H9 (cell line): Measurements from ENCODE around the gene MYL10. TPM values are rescaled to one million over a fixed set of nuclear protein-coding genes. Genes with fewer than 3 reads are reported as not detected.

Experiments used
- DNase-seq: peaks from one replicate; pipeline ENCODE4 v3.0.0-alpha.2; 2017
- H2AFZ ChIP-seq: one replicate; pipeline ENCODE4 v1.6.1; 2013; ENCODE audit warnings: mild to moderate bottlenecking, low read length, control low read depth, moderate library complexity
- H2AK5ac ChIP-seq: 2 replicates; pipeline ENCODE4 v1.6.1; 2013; ENCODE audit warnings: low read length, control low read depth, mixed read lengths; ENCODE audit not compliant: insufficient read length
- H2BK120ac ChIP-seq: one replicate; pipeline ENCODE4 v1.6.1; 2013; ENCODE audit warnings: low read depth, mild to moderate bottlenecking, low read length, control low read depth, inconsistent platforms; ENCODE audit not compliant: poor library complexity, severe bottlenecking
- H2BK12ac ChIP-seq: 2 replicates; pipeline ENCODE4 v1.6.1; 2013; ENCODE audit warnings: low read length, control low read depth, mixed read lengths, low read depth; ENCODE audit not compliant: insufficient read length
- H2BK15ac ChIP-seq: 2 replicates; pipeline ENCODE4 v1.6.1; 2013; ENCODE audit warnings: low read depth, low read length, control low read depth
- H2BK20ac ChIP-seq: one replicate; pipeline ENCODE4 v1.6.1; 2013; ENCODE audit warnings: low read depth, mild to moderate bottlenecking, low read length, control low read depth, inconsistent platforms; ENCODE audit not compliant: poor library complexity, severe bottlenecking
- H2BK5ac ChIP-seq: 2 replicates; pipeline ENCODE4 v1.6.1; 2013; ENCODE audit warnings: low read length, control low read depth, mixed read lengths; ENCODE audit not compliant: insufficient read length
- H3K14ac ChIP-seq: 2 replicates; pipeline ENCODE4 v1.6.1; 2013; ENCODE audit warnings: low read length, control low read depth; ENCODE audit not compliant: insufficient read depth
- H3K18ac ChIP-seq: 2 replicates; pipeline ENCODE4 v1.6.1; 2013; ENCODE audit warnings: low read depth, mild to moderate bottlenecking, mixed read lengths, low read length, control low read depth; ENCODE audit not compliant: insufficient read length
- H3K23ac ChIP-seq: 2 replicates; pipeline ENCODE4 v1.6.1; 2013; ENCODE audit warnings: low read length, control low read depth, mixed read lengths, low read depth; ENCODE audit not compliant: insufficient read length
- H3K23me2 ChIP-seq: 2 replicates; pipeline ENCODE4 v1.6.1; 2013; ENCODE audit warnings: low read depth, mild to moderate bottlenecking, mixed read lengths, low read length, control low read depth; ENCODE audit not compliant: insufficient read length, poor library complexity, severe bottlenecking
- H3K27ac ChIP-seq: 2 replicates; pipeline ENCODE4 v1.5.1; 2013; ENCODE audit warnings: low read length, control low read depth, mixed read lengths, low read depth; ENCODE audit not compliant: insufficient read length
- H3K27me3 ChIP-seq: 2 replicates; pipeline ENCODE4 v1.6.1; 2013; ENCODE audit warnings: low read length, control low read depth, inconsistent platforms; ENCODE audit not compliant: insufficient read depth
- H3K4ac ChIP-seq: 2 replicates; pipeline ENCODE4 v1.6.1; 2013; ENCODE audit warnings: low read depth, mild to moderate bottlenecking, control low read depth, inconsistent platforms, low read length, moderate library complexity
- H3K4me1 ChIP-seq: 2 replicates; pipeline ENCODE4 v1.6.1; 2013; ENCODE audit warnings: low read length, control low read depth, inconsistent platforms; ENCODE audit not compliant: insufficient read depth
- H3K4me2 ChIP-seq: 2 replicates; pipeline ENCODE4 v1.6.1; 2013; ENCODE audit warnings: low read length, control low read depth, mixed read lengths; ENCODE audit not compliant: insufficient read length, insufficient read depth
- H3K56ac ChIP-seq: 2 replicates; pipeline ENCODE4 v1.6.1; 2013; ENCODE audit warnings: low read depth, mild to moderate bottlenecking, mixed read lengths, low read length, control low read depth; ENCODE audit not compliant: insufficient read length
- H3K79me1 ChIP-seq: 2 replicates; pipeline ENCODE4 v1.6.1; 2013; ENCODE audit warnings: low read depth, mild to moderate bottlenecking, moderate library complexity, low read length, control low read depth, inconsistent platforms; ENCODE audit not compliant: insufficient read depth, poor library complexity, severe bottlenecking
- H3K79me2 ChIP-seq: 2 replicates; pipeline ENCODE4 v1.6.1; 2013; ENCODE audit warnings: low read length, control low read depth, inconsistent platforms; ENCODE audit not compliant: insufficient read depth
- H3K9ac ChIP-seq: 2 replicates; pipeline ENCODE4 v1.6.1; 2013; ENCODE audit warnings: low read length, control low read depth, mixed read lengths; ENCODE audit not compliant: insufficient read length; ENCODE audit errors: extremely low read depth
- H3K9me3 ChIP-seq: one replicate; pipeline ENCODE4 v1.6.1; 2013; ENCODE audit warnings: low read depth, low read length, inconsistent platforms; ENCODE audit not compliant: control insufficient read depth
- H3T11ph ChIP-seq: one replicate; pipeline ENCODE4 v1.6.1; 2013; ENCODE audit warnings: mild to moderate bottlenecking, low read length, control low read depth, inconsistent platforms
- H4K20me1 ChIP-seq: one replicate; pipeline ENCODE4 v1.6.1; 2013; ENCODE audit not compliant: control insufficient read depth, insufficient read length, insufficient read depth
- H4K5ac ChIP-seq: 2 replicates; pipeline ENCODE4 v1.6.1; 2013; ENCODE audit warnings: low read depth, mild to moderate bottlenecking, mixed read lengths, low read length, control low read depth; ENCODE audit not compliant: insufficient read length
- H4K8ac ChIP-seq: replicated peaks from 2 replicates; pipeline ENCODE4 v1.6.1; 2013; ENCODE audit warnings: low read length, control low read depth, mixed read lengths, low read depth; ENCODE audit not compliant: insufficient read length
- H4K91ac ChIP-seq: 2 replicates; pipeline ENCODE4 v1.6.1; 2013; ENCODE audit warnings: low read depth, mild to moderate bottlenecking, moderate library complexity, mixed read lengths, low read length, control low read depth; ENCODE audit not compliant: insufficient read length
- H3K27ac Mint-ChIP-seq, 3 experiments: 2 replicates in 2 of 3; 3 replicates in 1 of 3; pipeline ENCODE4 v1.8.0; 2020 to 2021; ENCODE audit warnings: mixed read lengths in 3 of 3, mild to moderate bottlenecking in 1 of 3, moderate library complexity in 1 of 3
- H3K27me3 Mint-ChIP-seq: 2 replicates; pipeline ENCODE4 v1.8.0; 2021; ENCODE audit warnings: low read depth, mild to moderate bottlenecking, moderate library complexity, mixed read lengths
- H3K36me3 Mint-ChIP-seq, 3 experiments: 2 replicates in 2 of 3; 3 replicates in 1 of 3; pipeline ENCODE4 v1.8.0; 2020 to 2021; ENCODE audit warnings: low read depth in 3 of 3, mixed read lengths in 3 of 3; ENCODE audit not compliant: insufficient read depth in 1 of 3
- H3K4me1 Mint-ChIP-seq, 2 experiments: 2 replicates each; pipeline ENCODE4 v1.8.0; 2020; ENCODE audit warnings: mixed read lengths in 2 of 2
- H3K4me3 Mint-ChIP-seq, 2 experiments: 2 replicates in 1 of 2; 3 replicates in 1 of 2; pipeline ENCODE4 v1.8.0; 2020 to 2021; ENCODE audit warnings: mild to moderate bottlenecking in 2 of 2, mixed read lengths in 2 of 2, moderate library complexity in 1 of 2
- H3K9me3 Mint-ChIP-seq, 2 experiments: 2 replicates in 1 of 2; 3 replicates in 1 of 2; pipeline ENCODE4 v1.8.0; 2020; ENCODE audit warnings: mild to moderate bottlenecking in 2 of 2, mixed read lengths in 2 of 2, moderate library complexity in 1 of 2
- total RNA-seq: library from RNA; stranded (reverse); gene quantifications from 2 replicates; pipeline ENCODE4 v1.2.1, GENCODE V29; 2021
- TF ChIP-seq, protein P1 (sequence below): fragments of 200-600 bp; sonication (generic); conservative IDR thresholded peaks from 3 replicates; pipeline ENCODE4 v1.8.0; 2021; ENCODE audit warnings: antibody characterized with exemption, mild to moderate bottlenecking

MYL10 gene
- total RNA-seq, 1 experiment from 2014 or later: 0.50 TPM

DNA sequence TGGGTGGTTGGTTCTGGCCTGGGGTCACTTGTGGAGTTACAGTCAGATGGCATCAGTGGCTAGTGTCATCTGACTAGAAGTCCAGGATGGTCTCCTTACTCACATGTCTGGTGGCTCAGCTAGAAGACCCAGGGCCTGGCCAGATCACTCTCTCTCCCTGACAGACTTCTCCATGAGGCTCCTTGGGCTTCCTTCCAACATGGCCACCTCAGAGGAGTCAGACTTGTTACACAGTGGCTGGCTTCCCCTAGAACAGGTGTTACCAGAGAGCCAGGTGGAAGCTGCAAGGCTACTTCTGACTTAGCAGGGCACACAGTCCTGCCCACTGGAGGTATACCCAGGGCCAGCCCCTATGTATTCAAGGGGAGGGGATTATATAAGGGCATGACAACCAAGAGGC, 44.2 kb upstream of the MYL10 start:
- Histone ChIP-seq H4K20me1 (no peaks in the 10 kb centered on the region), H2AFZ (no peak overlapping the region), H3K27ac (no peak overlapping the region), H3K4me1 (no peaks in the 10 kb centered on the region; the same call in 1 of the 2 replicates), H3K23me2 (no peaks in the 10 kb centered on the region), H2BK20ac (no peak overlapping the region), H3K18ac (no peak overlapping the region), H3K27me3 (no peaks in the 10 kb centered on the region), H3K4me2 (no peak overlapping the region), H3K14ac (no peak overlapping the region), H2BK12ac (no peak overlapping the region), H3K79me1 (no peaks in the 10 kb centered on the region), H4K5ac (no peak overlapping the region), H3K4ac (no peak overlapping the region), H3T11ph (no peak overlapping the region), H2BK5ac (no peak overlapping the region), H3K23ac (no peak overlapping the region), H3K79me2 (no peaks in the 10 kb centered on the region), H4K91ac (no peak overlapping the region), H3K56ac (no peak overlapping the region), H3K9ac (no peak overlapping the region), H2BK120ac (no peak overlapping the region), H2AK5ac (no peak overlapping the region), H4K8ac (no peak overlapping the region), H3K9me3 (no peaks in the 10 kb centered on the region), H2BK15ac (no peak overlapping the region)
- Mint-ChIP-seq H3K27me3 (peaks cover 2% of the 10 kb centered on the region; the same call in 1 of the 2 replicates), H3K27ac (no peak overlapping the region; a peak in 2 of 7 replicates), H3K4me3 (no peak overlapping the region), H3K36me3 (no peaks in the 10 kb centered on the region; a peak in 1 of 7 replicates), H3K4me1 (peaks cover 11 to 21% of the 10 kb centered on the region in 2 experiments), H3K9me3 (no peaks in the 10 kb centered on the region; a peak in 1 of 5 replicates)
- DNase-seq: no peak
- TF ChIP-seq, protein P1, sequence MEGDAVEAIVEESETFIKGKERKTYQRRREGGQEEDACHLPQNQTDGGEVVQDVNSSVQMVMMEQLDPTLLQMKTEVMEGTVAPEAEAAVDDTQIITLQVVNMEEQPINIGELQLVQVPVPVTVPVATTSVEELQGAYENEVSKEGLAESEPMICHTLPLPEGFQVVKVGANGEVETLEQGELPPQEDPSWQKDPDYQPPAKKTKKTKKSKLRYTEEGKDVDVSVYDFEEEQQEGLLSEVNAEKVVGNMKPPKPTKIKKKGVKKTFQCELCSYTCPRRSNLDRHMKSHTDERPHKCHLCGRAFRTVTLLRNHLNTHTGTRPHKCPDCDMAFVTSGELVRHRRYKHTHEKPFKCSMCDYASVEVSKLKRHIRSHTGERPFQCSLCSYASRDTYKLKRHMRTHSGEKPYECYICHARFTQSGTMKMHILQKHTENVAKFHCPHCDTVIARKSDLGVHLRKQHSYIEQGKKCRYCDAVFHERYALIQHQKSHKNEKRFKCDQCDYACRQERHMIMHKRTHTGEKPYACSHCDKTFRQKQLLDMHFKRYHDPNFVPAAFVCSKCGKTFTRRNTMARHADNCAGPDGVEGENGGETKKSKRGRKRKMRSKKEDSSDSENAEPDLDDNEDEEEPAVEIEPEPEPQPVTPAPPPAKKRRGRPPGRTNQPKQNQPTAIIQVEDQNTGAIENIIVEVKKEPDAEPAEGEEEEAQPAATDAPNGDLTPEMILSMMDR: no peak
